C4-2B (cell line): ENCODE data around the gene RNF144B.

Experiments used
- CTCF ChIP-seq: fragments of 450-650 bp; conservative IDR thresholded peaks from 2 replicates; pipeline ENCODE4 v1.5.1; 2017; ENCODE audit warnings: mild to moderate bottlenecking
- ZFX ChIP-seq: fragments of 450-650 bp; IDR thresholded peaks from 2 replicates; pipeline ENCODE4 v1.6.1; 2017

GRCh38 chr6:18464176-18464575 is 77.0 kb downstream of the RNF144B start:
- TF ChIP-seq CTCF (no peak), ZFX (no peak)
